Peyer's patch (tissue), 4 donors: Measurements from ENCODE around the gene VENTX.

ENCODE experiments used
- CTCF ChIP-seq, 6 experiments: fragments of 450-650 bp in 4 of 6; fragments of 200-600 bp in 2 of 6; sonication (generic) in 1 of 6; IDR thresholded peaks; one replicate each; pipeline ENCODE4 v1.5.1; 2017 to 2019; ENCODE audit warnings: antibody characterized with exemption in 6 of 6, mild to moderate bottlenecking in 3 of 6, moderate library complexity in 1 of 6
- POLR2A ChIP-seq, 2 donors: fragments of 450-650 bp; IDR thresholded peaks; one replicate each; pipeline ENCODE4 v1.5.1; 2017; ENCODE audit warnings: antibody characterized with exemption in 2 of 2, mild to moderate bottlenecking in 2 of 2, moderate library complexity in 2 of 2

DNA sequence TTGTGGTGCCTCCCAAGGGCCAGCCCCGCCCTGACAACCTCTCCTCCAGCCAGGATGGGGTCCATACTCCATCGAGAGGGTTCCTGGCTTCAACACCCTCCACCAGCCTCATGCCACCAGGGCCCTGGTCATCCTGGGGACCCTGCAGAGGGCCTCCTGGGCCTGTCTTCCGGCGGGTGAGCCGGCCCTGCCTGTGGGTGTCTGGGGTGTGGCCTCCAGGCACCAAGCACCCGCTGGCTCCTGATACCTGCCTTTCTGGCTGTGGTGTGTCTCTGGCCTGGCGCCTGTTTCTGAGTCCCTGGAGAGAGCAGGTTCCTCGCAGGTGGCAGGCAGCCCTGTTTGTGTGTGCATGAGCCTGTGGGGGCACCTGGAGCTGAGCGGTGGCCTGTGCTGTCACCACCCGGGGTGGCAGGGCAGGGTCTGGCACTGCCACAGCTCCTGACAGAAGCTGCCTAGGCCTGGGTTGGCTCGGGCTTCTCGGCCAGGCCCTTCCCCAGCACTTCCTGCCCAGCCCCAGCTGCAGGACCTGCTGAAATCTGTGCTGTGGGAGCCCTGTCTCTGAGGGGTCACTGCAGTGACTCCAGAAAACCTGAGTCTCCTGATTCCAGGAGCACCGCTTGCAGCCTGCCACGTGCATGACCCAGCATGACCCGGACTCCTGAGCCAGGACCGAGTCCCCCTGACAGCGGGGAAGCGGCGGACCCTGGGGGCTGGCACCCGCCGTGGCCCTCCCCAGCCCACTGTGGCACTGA, 20.6 kb downstream of the VENTX start:
- TF ChIP-seq CTCF (IDR thresholded peaks at IDR 0.05) (no peak), POLR2A (IDR thresholded peaks at IDR 0.05) (no peak)
